ENCODE data around the gene TMED10.
A peak's percentile ranks its signal among the peaks of the same experiment; 100 is the strongest.

TMED10 gene

GRCh38 chr14:75176142-75176820 is at the start of gene TMED10:
TSS of gene TMED10 (minus strand) at chr14:75176612. CDS start at chr14:75176579, 33 bp downstream.
- DNase-seq (ENCODE audit: low read depth), result peak; percentile 80

DNA sequence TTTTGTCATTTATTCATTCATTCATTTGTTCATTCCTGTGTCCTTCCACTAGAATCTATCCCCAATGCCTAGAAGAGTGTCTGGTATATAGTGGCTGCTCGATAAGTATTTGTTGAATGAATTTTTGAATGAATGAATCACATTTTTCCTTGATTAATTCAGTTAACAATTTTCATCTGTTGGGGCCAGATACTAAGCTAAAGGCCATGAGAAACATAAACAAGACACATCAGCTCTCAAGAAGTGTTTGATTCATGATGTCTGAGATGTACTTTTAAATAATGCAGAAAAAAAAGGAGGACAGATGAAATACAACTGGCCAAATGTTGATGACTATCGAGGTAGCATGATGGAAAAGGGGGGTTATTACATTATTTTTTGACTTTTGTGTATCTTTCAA is 48.1 kb upstream of the TMED10 start:
- no peak for DNase-seq (ENCODE audit: low read depth)

DNA sequence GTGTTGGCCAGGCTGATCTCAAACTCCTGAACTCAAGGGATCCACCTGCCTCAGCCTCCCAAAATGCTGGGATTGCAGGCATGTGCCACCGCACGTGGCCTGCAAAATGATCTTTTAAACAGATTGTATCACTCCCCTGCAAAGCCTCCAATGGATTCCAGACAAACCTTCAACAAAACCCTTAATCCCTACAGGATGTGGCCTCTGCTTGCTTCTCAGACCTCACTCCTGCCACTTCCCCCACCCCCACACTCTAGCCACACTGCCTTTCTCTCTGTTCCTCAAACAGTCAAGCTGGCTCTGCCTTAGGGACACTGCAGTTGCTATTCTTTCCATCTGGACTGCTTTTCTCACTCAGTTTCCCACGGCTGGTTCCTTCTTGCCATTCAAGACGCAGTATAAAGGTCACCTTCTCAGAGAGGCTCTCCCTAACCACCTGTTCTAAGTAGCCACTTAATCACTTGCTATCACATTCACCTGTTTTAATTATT is 47.3 kb upstream of the TMED10 start:
- DNase-seq (ENCODE audit: low read depth), result no peak

DNA sequence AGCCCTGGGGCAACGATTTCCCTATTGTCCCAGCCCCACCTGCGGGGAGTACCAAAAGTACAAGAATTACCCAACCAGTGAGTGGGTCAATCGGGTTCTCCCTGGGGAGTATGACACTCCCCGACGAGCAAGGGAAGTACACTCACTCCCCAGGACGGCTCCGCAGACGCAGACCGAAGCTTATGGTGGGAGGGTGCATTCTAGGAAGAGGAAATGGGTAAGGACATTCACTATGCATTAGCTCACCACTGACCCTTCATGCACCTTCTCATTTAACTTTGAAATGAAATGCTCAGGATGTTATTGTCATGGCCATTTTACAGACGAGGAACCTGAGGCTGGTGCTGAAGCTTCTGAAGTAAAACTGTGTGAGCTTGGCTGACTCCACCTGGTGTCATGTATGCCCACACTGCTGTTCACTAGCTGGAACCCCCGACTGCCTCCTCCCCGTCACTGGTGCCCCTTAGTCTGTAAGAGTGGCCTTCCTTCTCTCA is 45.8 kb upstream of the TMED10 start:
- no peak for DNase-seq (ENCODE audit: low read depth)

DNA sequence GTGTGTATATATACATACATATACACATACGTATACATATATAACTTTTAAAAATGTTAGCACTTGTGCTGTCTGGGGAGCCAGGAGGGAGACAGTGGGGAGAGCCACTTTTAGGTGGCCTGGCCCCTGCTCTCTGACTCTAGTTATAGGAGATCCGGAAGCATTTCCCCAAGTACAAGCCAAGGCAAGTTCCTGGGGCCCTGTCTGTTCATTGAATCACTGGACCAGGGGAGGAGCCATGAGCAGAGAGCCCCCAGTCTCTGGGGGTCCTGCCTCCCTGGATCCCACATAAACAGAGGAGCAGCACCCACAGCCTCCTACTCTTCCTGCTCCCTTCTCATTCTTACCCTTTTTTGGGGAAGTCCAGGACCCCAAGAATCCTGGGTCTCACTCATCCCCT is 45.4 kb upstream of the TMED10 start:
- no peak for DNase-seq (ENCODE audit: low read depth)

GRCh38 chr14:75220156-75220555 is 43.7 kb upstream of the TMED10 start:
- no peak for DNase-seq (ENCODE audit: low read depth)

DNA sequence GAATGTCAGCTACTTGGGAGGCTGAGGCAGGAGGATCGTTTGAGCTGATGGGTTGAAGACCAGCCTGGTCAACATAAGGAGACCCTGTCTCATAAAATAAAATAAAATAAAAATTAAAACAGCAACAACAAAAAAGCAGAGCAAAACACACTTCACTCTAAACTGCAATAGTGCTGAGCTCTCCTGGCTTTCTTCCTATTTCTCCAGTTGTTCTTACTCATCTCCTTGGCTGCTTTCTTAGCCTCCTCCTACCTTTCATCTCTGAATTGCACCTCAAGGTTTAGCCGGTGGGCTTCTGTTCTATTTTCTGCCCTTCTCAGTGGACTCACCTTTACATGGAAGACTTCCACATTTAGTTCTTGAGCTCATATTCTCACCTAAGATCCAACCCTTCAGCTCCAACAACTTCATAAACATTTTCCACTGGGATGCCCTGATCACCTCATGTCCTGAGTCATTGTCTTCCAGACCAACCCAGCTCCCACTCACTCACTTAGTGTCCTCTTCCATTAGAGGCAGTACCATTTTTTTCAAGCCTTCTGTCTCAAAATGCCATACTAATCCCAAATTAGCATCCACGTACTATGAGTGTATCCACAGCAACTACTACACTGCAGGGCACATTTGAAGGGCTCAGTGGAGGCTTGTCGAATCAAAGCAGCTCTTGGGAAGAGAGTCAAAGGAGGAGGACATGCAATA is 41.2 kb upstream of the TMED10 start:
- no peak for DNase-seq (ENCODE audit: low read depth)

DNA sequence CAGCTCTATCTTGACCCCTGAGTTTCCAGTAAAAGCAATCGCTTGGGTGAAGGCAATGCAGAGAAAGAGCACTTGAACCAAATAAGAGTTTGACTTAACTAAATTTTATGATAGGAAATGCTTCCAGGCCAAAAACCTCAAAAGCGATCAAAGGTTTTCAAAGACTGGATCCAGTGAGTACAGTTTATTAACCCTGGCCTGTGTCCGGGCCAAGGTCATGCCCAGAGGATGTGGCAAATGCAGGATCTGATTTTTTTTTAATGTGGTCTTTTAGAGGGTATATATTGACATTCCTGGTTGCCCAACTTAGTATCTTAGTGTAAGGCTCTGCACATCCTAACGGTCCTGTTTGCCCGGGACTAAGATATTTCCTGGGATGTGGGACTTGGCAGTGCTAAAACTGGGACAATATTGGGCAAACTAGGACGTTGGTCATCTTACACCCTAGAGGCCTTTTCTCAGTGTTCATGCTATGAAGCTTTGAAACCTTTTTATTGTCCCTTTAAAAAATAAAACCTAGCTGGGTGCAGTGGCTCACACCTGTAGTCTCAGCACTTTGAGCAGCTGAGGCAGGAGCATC is 40.1 kb upstream of the TMED10 start:
- DNase-seq (ENCODE audit: low read depth), result no peak

DNA sequence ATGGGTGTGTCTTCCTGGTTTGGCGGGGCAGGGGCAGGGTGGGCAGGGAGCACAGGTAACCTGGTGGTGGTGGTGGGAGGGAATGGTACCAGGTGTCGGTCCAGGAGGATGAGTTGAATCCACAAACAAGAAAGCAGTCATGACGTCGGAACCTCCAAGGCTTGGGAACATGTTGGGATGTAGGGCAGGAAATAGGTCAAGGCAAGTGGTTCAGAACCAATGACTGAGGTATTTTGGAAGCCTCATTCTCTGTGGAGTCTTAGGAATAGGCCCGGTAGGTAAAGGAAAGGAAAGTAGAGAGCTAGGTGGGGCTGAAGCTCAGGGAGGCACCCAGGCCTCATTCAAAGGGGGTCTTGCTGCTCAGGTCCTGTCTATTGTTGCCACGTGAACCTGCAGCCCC is 39.1 kb upstream of the TMED10 start:
- no peak for DNase-seq (ENCODE audit: low read depth)

DNA sequence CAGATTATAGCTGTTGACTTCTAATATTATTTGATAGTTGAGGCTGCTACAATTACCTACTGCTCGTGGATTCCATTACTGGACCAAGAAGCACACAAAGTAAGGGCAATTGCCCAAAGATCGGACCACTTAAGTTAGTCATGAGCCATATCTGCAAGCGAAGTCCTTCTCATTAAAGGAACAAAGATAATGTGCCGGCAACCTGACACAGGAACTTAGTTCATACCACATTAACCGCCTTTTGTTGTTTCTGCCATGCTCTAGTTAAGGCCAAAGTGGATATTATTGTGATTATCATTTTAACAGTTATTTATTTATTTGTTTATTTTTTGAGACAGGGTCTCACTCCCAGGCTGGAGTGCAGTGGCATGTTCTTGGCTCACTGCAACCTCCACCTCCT is 38.1 kb upstream of the TMED10 start:
- DNase-seq (ENCODE audit: low read depth), result no peak

DNA sequence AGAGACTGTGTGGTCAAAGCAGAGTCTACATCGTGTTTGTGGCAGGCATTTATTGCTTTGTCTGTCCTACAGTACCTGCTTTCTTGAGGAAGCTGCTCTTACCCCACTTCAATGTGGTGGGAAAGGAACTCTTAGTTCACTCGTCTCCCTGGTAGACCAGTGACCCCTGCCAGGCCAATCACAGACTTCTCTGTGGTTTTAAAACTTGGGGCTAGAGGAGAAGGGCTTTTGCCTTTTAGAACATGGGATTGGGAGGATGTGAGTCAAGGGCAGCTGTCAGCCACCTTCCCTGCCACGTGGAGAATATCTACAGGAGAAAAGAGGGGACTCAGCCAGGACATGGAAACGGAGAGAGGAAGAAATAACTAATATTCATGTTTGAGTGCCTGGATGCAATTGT is 36.8 kb upstream of the TMED10 start:
- DNase-seq (ENCODE audit: low read depth), result no peak

- DNase-seq (ENCODE audit: low read depth), result no peak
Observed at GRCh38 chr14:75208843-75209242, 32.4 kb upstream of the TMED10 start.

DNA sequence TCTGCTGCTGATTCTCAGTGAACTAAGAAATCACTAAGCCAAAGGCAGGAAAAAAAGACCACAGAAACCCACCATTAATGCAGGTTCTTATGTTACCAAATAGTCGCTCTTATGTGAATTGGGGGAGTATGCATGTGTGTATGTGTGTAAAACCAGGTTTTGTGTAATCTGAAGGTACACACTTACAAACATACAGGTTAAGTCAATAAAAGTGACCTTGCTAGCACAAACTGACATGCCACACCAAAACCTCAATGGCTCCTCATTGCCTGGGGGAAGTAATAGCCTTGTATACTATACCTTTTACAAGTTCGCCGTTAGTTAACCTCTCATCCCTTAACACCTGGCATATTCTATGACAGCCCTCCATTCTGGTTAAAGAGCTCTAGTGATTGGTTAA is 29.8 kb upstream of the TMED10 start:
- no peak for DNase-seq (ENCODE audit: low read depth)

GRCh38 chr14:75205591-75205990 is 29.2 kb upstream of the TMED10 start:
- DNase-seq (ENCODE audit: low read depth), result no peak

GRCh38 chr14:75204116-75204515 is 27.7 kb upstream of the TMED10 start:
- DNase-seq (ENCODE audit: low read depth), result no peak

- DNase-seq (ENCODE audit: low read depth), result no peak
Observed at GRCh38 chr14:75202657-75203056, 26.2 kb upstream of the TMED10 start.

GRCh38 chr14:75201087-75201486 is 24.7 kb upstream of the TMED10 start:
- DNase-seq (ENCODE audit: low read depth), result no peak

GRCh38 chr14:75200451-75200850 is 24.0 kb upstream of the TMED10 start:
- no peak for DNase-seq (ENCODE audit: low read depth)

- DNase-seq (ENCODE audit: low read depth), result no peak
Observed at GRCh38 chr14:75198291-75198933, 22.0 kb upstream of the TMED10 start.

GRCh38 chr14:75197338-75197737 is 20.9 kb upstream of the TMED10 start:
- no peak for DNase-seq (ENCODE audit: low read depth)

DNA sequence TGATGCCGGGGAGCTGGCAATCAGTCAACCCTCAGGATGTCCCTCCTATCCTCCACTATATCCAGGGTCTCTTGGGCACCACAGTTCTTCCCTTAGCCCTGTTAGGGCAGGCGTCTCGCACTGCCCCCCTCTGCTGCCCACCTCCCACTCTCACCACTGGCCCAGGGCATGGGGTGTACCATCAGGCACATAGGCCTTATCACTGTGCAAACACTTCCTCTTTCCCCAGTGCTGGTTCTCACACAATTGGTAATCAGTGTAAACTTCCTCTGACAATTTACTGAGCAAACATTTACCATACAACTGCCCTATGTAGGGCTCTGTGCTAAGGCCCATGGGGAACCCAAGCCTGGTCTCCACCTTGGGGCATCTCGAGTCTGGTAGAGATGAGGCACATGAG is 20.1 kb upstream of the TMED10 start:
- DNase-seq (ENCODE audit: low read depth), result no peak

DNA sequence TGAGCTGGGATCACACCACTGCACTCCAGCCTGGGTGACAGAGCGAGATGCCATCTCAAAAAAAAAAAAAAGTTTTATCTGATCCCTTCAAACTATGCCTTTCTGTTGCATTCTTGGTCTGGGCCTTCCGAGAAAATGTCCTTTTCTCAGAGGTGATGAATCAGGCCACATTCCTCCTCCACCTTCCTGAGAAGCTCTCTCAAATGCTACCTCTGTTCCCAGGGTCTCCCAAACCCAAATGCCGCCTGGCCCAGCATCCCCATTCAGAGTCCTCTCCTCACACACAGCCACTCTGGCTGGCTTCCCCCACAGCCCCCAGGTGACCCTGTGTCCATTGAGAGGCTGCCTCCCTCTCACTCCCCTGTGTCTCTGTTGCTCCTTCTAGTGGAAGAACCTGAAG is 19.7 kb upstream of the TMED10 start:
- DNase-seq (ENCODE audit: low read depth), result no peak

GRCh38 chr14:75191100-75191499 is 14.7 kb upstream of the TMED10 start:
- DNase-seq (ENCODE audit: low read depth), result no peak

Measured in activated T-helper 1 cell treated with Interleukin-2 at 50 U/mL for 16 hours (primary cell).